Adipocyte (in vitro differentiated cells): ENCODE data around the gene DOCK3.

Experiments used
- DNase-seq: peaks from one replicate; pipeline ENCODE4 v3.0.0-alpha.2; 2015; ENCODE audit warnings: low read depth
- H3K27me3 ChIP-seq: replicated peaks from 2 replicates; pipeline ENCODE4 v1.7.0; 2013; ENCODE audit warnings: mild to moderate bottlenecking, low read length, moderate library complexity; ENCODE audit not compliant: control insufficient read depth, insufficient read depth
- H3K36me3 ChIP-seq: 2 replicates; pipeline ENCODE4 v1.7.0; 2013; ENCODE audit warnings: low read length, mild to moderate bottlenecking, moderate library complexity; ENCODE audit not compliant: control insufficient read depth, insufficient read depth, severe bottlenecking
- H3K4me1 ChIP-seq: 2 replicates; pipeline ENCODE4 v1.7.0; 2013; ENCODE audit warnings: mild to moderate bottlenecking, low read length, moderate library complexity; ENCODE audit not compliant: control insufficient read depth, insufficient read depth
- H3K4me3 ChIP-seq: 2 replicates; pipeline ENCODE4 v1.7.0; 2013; ENCODE audit warnings: mild to moderate bottlenecking, low read length, moderate library complexity
- H3K9ac ChIP-seq: 2 replicates; pipeline ENCODE4 v1.7.0; 2013; ENCODE audit warnings: mild to moderate bottlenecking, low read length, moderate library complexity
- H3K9me3 ChIP-seq: 2 replicates; pipeline ENCODE4 v1.7.0; 2013; ENCODE audit warnings: mild to moderate bottlenecking, low read length, moderate library complexity; ENCODE audit not compliant: control insufficient read depth

The DOCK3 gene

GRCh38 chr3:51333021-51333420, 658.3 kb downstream of the DOCK3 start:
- Histone ChIP-seq H3K4me3 (no peak overlapping the region), H3K9me3 (no peaks in the 10 kb centered on the region), H3K4me1 (peaks cover under 1% of the 10 kb centered on the region), H3K27me3 (no peaks in the 10 kb centered on the region), H3K36me3 (no peaks in the 10 kb centered on the region), H3K9ac (no peak overlapping the region)
- DNase-seq: no peak

DNA sequence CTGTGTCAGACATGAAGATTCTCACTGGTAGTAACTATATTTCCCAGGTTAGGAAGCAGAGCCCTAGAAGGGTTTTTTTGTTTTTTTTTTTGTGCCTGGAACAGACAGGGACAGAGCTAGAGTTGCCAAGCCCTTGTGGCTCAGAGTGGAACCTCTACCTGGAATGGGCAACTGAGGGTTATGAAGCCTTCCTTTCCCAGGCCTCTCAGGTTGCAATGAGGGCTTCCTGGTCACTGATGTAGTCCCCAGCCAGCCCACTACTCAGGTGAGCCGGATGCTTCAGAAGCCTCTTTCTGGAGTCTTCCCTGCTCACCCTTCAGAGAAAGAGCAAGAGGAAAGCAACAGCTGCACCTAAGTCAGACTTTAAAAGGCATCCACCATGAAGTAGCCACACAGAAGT, 661.5 kb downstream of the DOCK3 start:
- Histone ChIP-seq H3K4me3 (no peak overlapping the region), H3K27me3 (no peaks in the 10 kb centered on the region), H3K4me1 (peaks cover 31% of the 10 kb centered on the region), H3K9me3 (no peaks in the 10 kb centered on the region), H3K9ac (no peak overlapping the region), H3K36me3 (no peaks in the 10 kb centered on the region)
- DNase-seq: no peak

GRCh38 chr3:51337666-51338065, 662.9 kb downstream of the DOCK3 start:
- no peaks in the 10 kb centered on the region for H3K27me3 ChIP-seq
- H3K9me3 ChIP-seq: no peaks in the 10 kb centered on the region
- no peaks in the 10 kb centered on the region for H3K36me3 ChIP-seq
- DNase-seq: no peak
- peaks cover 36% of the 10 kb centered on the region for H3K4me1 ChIP-seq
- H3K4me3 ChIP-seq: no peak overlapping the region
- H3K9ac ChIP-seq: no peak overlapping the region

GRCh38 chr3:51338632-51339031, 663.9 kb downstream of the DOCK3 start:
- Histone ChIP-seq H3K27me3 (no peaks in the 10 kb centered on the region), H3K9me3 (no peaks in the 10 kb centered on the region), H3K4me1 (peaks cover 36% of the 10 kb centered on the region), H3K36me3 (no peaks in the 10 kb centered on the region), H3K9ac (no peak overlapping the region), H3K4me3 (no peak overlapping the region)
- DNase-seq: no peak

GRCh38 chr3:51340013-51340829, 665.5 kb downstream of the DOCK3 start:
- Histone ChIP-seq H3K4me3 (peak overlapping the region; percentile 63), H3K36me3 (no peaks in the 10 kb centered on the region), H3K27me3 (no peaks in the 10 kb centered on the region), H3K4me1 (peaks cover 50% of the 10 kb centered on the region), H3K9ac (peak overlapping the region; percentile 53), H3K9me3 (no peaks in the 10 kb centered on the region)
- DNase-seq: peak; percentile 93

- Histone ChIP-seq H3K27me3 (no peaks in the 10 kb centered on the region), H3K4me1 (peaks cover 52% of the 10 kb centered on the region), H3K9me3 (no peaks in the 10 kb centered on the region), H3K4me3 (peak overlapping the region; percentile 15), H3K9ac (peak overlapping the region; percentile 24), H3K36me3 (no peaks in the 10 kb centered on the region)
- DNase-seq: no peak
Measured at GRCh38 chr3:51340989-51341636, 666.4 kb downstream of the DOCK3 start.

- peak; percentile 83 for DNase-seq
- H3K36me3 ChIP-seq: no peaks in the 10 kb centered on the region
- no peaks in the 10 kb centered on the region for H3K9me3 ChIP-seq
- H3K4me3 ChIP-seq: peak overlapping the region; percentile 35
- peak overlapping the region; percentile 73 for H3K9ac ChIP-seq
- no peaks in the 10 kb centered on the region for H3K27me3 ChIP-seq
- H3K4me1 ChIP-seq: peaks cover 41% of the 10 kb centered on the region
Measured at GRCh38 chr3:51343918-51344687, 669.4 kb downstream of the DOCK3 start.

DNA sequence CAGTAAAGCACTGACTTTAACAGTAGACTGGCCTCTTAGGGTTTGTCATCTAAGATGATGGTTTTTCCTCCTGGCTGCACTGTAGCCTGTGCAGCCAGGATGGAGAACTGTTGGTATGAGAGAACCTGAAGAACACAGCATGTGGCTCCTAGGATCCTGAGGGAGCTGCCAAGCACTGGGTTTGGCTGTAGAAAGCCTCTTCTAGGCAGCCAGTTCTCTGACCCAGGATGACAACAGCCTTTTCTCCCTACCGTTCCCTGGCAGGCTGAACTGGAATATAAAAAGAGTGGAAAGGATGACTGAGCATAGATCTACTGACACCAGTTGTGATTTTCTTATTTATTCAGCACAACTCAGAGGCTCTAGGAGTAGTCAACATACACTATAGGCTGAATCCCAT, 676.0 kb downstream of the DOCK3 start:
- H3K4me1 ChIP-seq: peaks cover 5% of the 10 kb centered on the region
- no peaks in the 10 kb centered on the region for H3K27me3 ChIP-seq
- no peak overlapping the region for H3K4me3 ChIP-seq
- H3K9me3 ChIP-seq: no peaks in the 10 kb centered on the region
- no peak overlapping the region for H3K9ac ChIP-seq
- no peaks in the 10 kb centered on the region for H3K36me3 ChIP-seq
- DNase-seq: no peak

- Histone ChIP-seq H3K36me3 (no peaks in the 10 kb centered on the region), H3K27me3 (no peaks in the 10 kb centered on the region), H3K9me3 (no peaks in the 10 kb centered on the region), H3K4me1 (peaks cover 5% of the 10 kb centered on the region), H3K4me3 (no peak overlapping the region), H3K9ac (no peak overlapping the region)
- no peak for DNase-seq
Measured at GRCh38 chr3:51353131-51353530, 678.4 kb downstream of the DOCK3 start.

- H3K4me3 ChIP-seq: no peak overlapping the region
- peak; percentile 13 for DNase-seq
- H3K27me3 ChIP-seq: no peaks in the 10 kb centered on the region
- no peaks in the 10 kb centered on the region for H3K36me3 ChIP-seq
- H3K9me3 ChIP-seq: no peaks in the 10 kb centered on the region
- H3K4me1 ChIP-seq: peaks cover 5% of the 10 kb centered on the region
- no peak overlapping the region for H3K9ac ChIP-seq
Measured at GRCh38 chr3:51353691-51354090, 679.0 kb downstream of the DOCK3 start.

DNA sequence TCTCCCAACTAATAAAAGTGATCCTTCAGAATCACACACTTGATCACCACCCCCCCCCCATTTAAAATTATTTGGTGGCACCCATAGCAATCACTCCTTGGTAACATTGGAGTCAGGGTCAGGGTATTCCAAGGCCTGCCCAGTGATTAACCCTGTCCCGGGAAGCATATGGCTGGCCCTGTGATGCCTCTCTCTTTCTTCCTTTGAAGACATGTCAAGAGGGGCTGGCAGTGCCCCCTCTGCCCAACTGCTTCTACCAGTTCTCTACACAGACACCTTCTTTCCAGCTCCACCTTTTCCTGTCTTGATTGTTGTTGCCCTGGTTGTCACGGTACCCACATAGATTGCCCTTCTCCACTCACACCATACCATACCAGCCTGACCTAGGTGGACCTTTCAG, 679.4 kb downstream of the DOCK3 start:
- H3K4me1 ChIP-seq: peaks cover 5% of the 10 kb centered on the region
- no peaks in the 10 kb centered on the region for H3K36me3 ChIP-seq
- no peaks in the 10 kb centered on the region for H3K9me3 ChIP-seq
- no peak for DNase-seq
- H3K27me3 ChIP-seq: no peaks in the 10 kb centered on the region
- H3K9ac ChIP-seq: no peak overlapping the region
- H3K4me3 ChIP-seq: no peak overlapping the region
